Measurements from ENCODE around the gene GLRX.
"Not testable (repeated sequence)": the region's sequence is repeated elsewhere in the genome, so short reads cannot be mapped to it uniquely, and the experiment has no call there.

Gene GLRX

DNA sequence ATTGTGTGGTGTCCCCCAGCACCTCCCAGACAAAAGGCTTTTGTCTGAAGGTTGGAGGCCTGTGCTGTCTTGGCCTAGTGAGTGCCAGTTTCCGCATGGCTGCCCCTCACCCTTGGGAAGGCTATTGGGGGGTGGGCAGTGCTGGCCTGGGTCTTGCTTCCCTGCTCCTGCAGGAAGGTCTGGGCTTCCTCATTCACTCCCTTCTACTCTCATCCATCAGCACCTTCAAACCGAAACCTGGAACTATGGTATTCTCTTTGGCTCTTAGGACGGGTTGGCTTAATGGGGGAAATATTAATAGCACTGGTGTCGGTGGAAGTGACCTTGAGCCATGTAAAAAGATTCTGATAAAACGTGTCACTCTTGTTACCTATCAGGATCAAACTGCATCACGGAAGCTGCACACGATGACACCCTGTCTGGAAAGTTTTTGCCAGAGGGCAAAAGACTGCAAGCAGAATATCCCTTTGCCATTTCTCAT, 34.0 kb upstream of the GLRX start:
- TF ChIP-seq SP1 (IDR thresholded peaks at IDR 0.05) (no peak), FOXA1 (IDR thresholded peaks at IDR 0.05) (no peak), L3MBTL2 (conservative IDR thresholded peaks at IDR 0.05) (no peak), CTBP1 (IDR thresholded peaks at IDR 0.05; ENCODE audit: borderline replicate concordance) (no peak), TARDBP (IDR thresholded peaks at IDR 0.05) (no peak), FOXK2 (IDR thresholded peaks at IDR 0.05) (no peak), HDGF (IDR thresholded peaks at IDR 0.05; ENCODE audit: borderline replicate concordance) (no peak), ARNT (IDR thresholded peaks at IDR 0.05) (no peak), SUZ12 (IDR thresholded peaks at IDR 0.05) (no peak), FOXM1 (IDR thresholded peaks at IDR 0.05; ENCODE audit: borderline replicate concordance) (no peak), LEF1 (IDR thresholded peaks at IDR 0.05; ENCODE audit: borderline replicate concordance) (no peak), BHLHE40 (IDR thresholded peaks at IDR 0.05; ENCODE audit: borderline replicate concordance) (no peak), ELF4 (IDR thresholded peaks at IDR 0.05) (no peak), ZNF384 (IDR thresholded peaks at IDR 0.05) (no peak), NFRKB (IDR thresholded peaks at IDR 0.05) (no peak)
- TF ChIP-seq, protein P1, sequence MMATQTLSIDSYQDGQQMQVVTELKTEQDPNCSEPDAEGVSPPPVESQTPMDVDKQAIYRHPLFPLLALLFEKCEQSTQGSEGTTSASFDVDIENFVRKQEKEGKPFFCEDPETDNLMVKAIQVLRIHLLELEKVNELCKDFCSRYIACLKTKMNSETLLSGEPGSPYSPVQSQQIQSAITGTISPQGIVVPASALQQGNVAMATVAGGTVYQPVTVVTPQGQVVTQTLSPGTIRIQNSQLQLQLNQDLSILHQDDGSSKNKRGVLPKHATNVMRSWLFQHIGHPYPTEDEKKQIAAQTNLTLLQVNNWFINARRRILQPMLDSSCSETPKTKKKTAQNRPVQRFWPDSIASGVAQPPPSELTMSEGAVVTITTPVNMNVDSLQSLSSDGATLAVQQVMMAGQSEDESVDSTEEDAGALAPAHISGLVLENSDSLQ (IDR thresholded peaks at IDR 0.05), result no peak
- ChIA-PET POLR2A (no interaction called here), CTCF (no interaction called here)
- DNase-seq (ENCODE audit: extremely low spot score), result no peak

DNA sequence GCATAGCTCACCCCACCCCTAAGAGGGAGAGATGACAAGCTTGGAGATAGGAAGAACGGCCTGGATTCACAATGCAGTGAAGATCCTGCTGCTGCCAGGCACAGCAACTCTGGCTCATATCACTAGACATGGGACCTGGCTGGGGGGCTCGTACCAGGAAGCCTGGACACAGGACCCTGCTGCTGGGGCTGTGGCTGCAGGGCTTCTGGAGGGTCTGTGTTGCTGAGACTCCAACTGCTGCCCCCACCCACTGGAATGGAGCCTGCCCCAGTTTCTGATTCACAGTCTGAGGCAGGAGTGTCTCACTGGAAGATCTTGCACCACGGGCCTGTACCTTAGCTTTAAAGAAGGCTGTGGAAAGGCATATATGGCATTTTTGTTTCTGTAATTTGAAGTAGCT, 31.0 kb upstream of the GLRX start:
- TF ChIP-seq L3MBTL2 (conservative IDR thresholded peaks at IDR 0.05) (no peak), ZNF384 (IDR thresholded peaks at IDR 0.05) (no peak), SUZ12 (IDR thresholded peaks at IDR 0.05) (no peak), ARNT (IDR thresholded peaks at IDR 0.05) (no peak), NFRKB (IDR thresholded peaks at IDR 0.05) (no peak), FOXK2 (IDR thresholded peaks at IDR 0.05) (no peak), TARDBP (IDR thresholded peaks at IDR 0.05) (no peak), FOXM1 (IDR thresholded peaks at IDR 0.05; ENCODE audit: borderline replicate concordance) (no peak), FOXA1 (IDR thresholded peaks at IDR 0.05) (no peak), SP1 (IDR thresholded peaks at IDR 0.05) (no peak), ELF4 (IDR thresholded peaks at IDR 0.05) (no peak), HDGF (IDR thresholded peaks at IDR 0.05; ENCODE audit: borderline replicate concordance) (no peak), CTBP1 (IDR thresholded peaks at IDR 0.05; ENCODE audit: borderline replicate concordance) (no peak), LEF1 (IDR thresholded peaks at IDR 0.05; ENCODE audit: borderline replicate concordance) (no peak), BHLHE40 (IDR thresholded peaks at IDR 0.05; ENCODE audit: borderline replicate concordance) (no peak)
- TF ChIP-seq, protein P1 (IDR thresholded peaks at IDR 0.05), result no peak
- CTCF ChIA-PET, result interaction anchor here (0.7 to 1.9 kb wide), 2 partner anchors 11 to 483 kb away, joined by 5 to 7 read pairs; no protein-coding TSS in a partner anchor
- no peak for DNase-seq (ENCODE audit: extremely low spot score)
- POLR2A ChIA-PET, result interaction anchor here (1.9 kb wide), 1 partner anchor 19 kb away, joined by 8 read pairs; no protein-coding TSS in a partner anchor

DNA sequence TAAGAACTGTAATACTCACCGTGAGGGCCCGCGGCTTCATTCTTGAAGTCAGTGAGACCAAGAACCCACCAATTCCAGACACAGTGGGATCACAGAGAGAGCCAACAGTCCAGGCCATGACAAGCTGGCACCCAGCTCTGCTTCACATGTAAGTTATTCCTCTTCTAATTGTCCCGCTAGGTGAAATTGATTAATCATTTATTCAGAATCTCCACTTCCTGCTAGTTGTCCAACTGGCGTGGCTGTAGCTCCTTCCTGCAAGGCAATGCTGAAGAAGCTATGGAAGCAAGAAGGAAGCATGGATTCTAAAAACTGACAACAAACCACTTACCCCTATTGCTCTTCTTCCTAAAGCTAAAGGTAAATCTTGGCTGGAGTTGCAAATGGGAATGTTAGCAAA, 30.0 kb upstream of the GLRX start:
- ChIA-PET CTCF (interaction anchor here (1.1 to 1.9 kb wide), 2 partner anchors 71 to 484 kb away, joined by 5 to 6 read pairs; no protein-coding TSS in a partner anchor), POLR2A (no interaction called here)
- no peak for DNase-seq (ENCODE audit: extremely low spot score)
- TF ChIP-seq ELF4 (IDR thresholded peaks at IDR 0.05) (no peak), BHLHE40 (IDR thresholded peaks at IDR 0.05; ENCODE audit: borderline replicate concordance) (no peak), FOXM1 (IDR thresholded peaks at IDR 0.05; ENCODE audit: borderline replicate concordance) (no peak), NFRKB (IDR thresholded peaks at IDR 0.05) (no peak), FOXA1 (IDR thresholded peaks at IDR 0.05) (no peak), L3MBTL2 (conservative IDR thresholded peaks at IDR 0.05) (no peak), FOXK2 (IDR thresholded peaks at IDR 0.05) (no peak), ZNF384 (IDR thresholded peaks at IDR 0.05) (no peak), SP1 (IDR thresholded peaks at IDR 0.05) (no peak), HDGF (IDR thresholded peaks at IDR 0.05; ENCODE audit: borderline replicate concordance) (no peak), CTBP1 (IDR thresholded peaks at IDR 0.05; ENCODE audit: borderline replicate concordance) (no peak), TARDBP (IDR thresholded peaks at IDR 0.05) (no peak), SUZ12 (IDR thresholded peaks at IDR 0.05) (no peak), LEF1 (IDR thresholded peaks at IDR 0.05; ENCODE audit: borderline replicate concordance) (no peak), ARNT (IDR thresholded peaks at IDR 0.05) (no peak)
- TF ChIP-seq, protein P1 (IDR thresholded peaks at IDR 0.05), result no peak

DNA sequence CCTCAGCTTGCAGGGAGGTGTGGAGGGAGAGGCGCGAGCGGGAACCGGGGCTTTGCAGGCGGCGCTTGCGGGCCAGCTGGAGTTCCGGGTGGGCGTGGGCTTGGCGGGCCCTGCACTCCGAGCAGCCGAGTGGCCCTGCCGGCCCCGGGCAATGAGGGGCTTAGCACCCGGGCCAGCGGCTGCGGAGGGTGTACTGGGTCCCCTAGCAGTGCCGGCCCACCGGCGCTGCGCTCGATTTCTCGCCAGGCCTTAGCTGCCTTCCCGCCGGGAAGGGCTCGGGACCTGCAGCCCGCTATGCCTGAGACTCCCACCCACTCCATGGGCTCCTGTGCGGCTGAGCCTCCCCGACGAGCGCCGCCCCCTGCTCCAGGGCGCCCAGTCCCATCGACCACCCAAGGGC, 28.6 kb upstream of the GLRX start:
- POLR2A ChIA-PET; CTCF ChIA-PET; DNase-seq (ENCODE audit: extremely low spot score): not testable (repeated sequence)

DNA sequence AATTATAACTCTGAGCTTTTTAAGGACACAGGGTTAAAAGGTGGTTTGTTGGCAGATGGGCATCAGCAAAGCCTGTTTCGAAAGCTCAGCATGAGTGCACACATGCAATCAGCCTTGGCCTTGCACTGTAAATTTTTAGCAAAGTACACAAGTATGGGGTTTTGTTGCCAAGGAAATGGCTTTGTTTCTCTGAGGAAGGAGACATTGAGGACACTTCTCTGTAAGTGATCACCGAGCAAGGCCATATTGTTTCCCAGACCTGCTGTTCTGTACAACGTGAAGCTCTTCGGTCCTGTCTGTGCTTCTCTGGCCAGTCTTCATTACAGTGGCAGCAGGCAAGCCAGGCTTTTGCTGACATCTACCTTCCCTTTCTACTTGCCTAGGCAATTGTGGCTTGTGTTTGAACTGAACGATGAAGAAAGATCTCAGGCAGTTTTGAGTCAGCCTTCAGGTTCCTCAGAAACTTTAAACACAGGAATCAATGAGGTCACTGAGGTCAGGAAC, 27.9 kb upstream of the GLRX start:
- CTCF ChIA-PET, result interaction anchor here (2.0 kb wide), 1 partner anchor 69 kb away, joined by 15 read pairs; no protein-coding TSS in a partner anchor
- POLR2A ChIA-PET, result interaction anchor here (1.7 kb wide), 1 partner anchor 204 kb away, joined by 10 read pairs; the partner anchor contains the start of gene RFESD
- DNase-seq (ENCODE audit: extremely low spot score), result no peak
- TF ChIP-seq ARNT (IDR thresholded peaks at IDR 0.05) (no peak), NFRKB (IDR thresholded peaks at IDR 0.05) (no peak), FOXA1 (IDR thresholded peaks at IDR 0.05) (no peak), SP1 (IDR thresholded peaks at IDR 0.05) (no peak), LEF1 (IDR thresholded peaks at IDR 0.05; ENCODE audit: borderline replicate concordance) (no peak), FOXM1 (IDR thresholded peaks at IDR 0.05; ENCODE audit: borderline replicate concordance) (no peak)
- TF ChIP-seq, protein P1 (IDR thresholded peaks at IDR 0.05), result no peak
